ENCODE measurements around the gene PLEKHJ1. TPM values are rescaled to one million over a fixed set of nuclear protein-coding genes. Genes with fewer than 3 reads are reported as not detected.

The PLEKHJ1 gene
- 39.1 to 60.0 TPM (median 59.1 TPM) in 5 replicates for total RNA-seq (2022; extraction: Qiagen RNA extraction)

GRCh38 chr19:2236314-2237050 is at the start of gene PLEKHJ1, which contains the start of gene SF3A2:
Gene PLEKHJ1, minus strand, starts transcription at chr19:2236329. Its CDS starts 81 bp downstream, at chr19:2236248.
Gene SF3A2, plus strand, starts transcription at chr19:2236824. Its CDS starts 6,595 bp downstream, at chr19:2243419.

GRCh38 chr19:2282062-2282861 is 46.1 kb upstream of the PLEKHJ1 start, which contains the start of gene PEAK3:
Gene PEAK3, minus strand, starts transcription at chr19:2282175. Its CDS starts 1,244 bp downstream, at chr19:2280931.

GRCh38 chr19:2255982-2256685 is 20.0 kb upstream of the PLEKHJ1 start, which contains the start of gene JSRP1:
Gene JSRP1, minus strand, starts transcription at chr19:2256417. Its CDS starts 1,103 bp downstream, at chr19:2255314.

GRCh38 chr19:2249010-2249866 is 13.1 kb upstream of the PLEKHJ1 start, which contains the start of gene AMH:
Gene AMH, plus strand, starts transcription at chr19:2249323. Its CDS starts 10 bp downstream, at chr19:2249333.

Other genes starting within 250 kb of the PLEKHJ1 start
- gene BTBD2, start 220.6 kb downstream of the PLEKHJ1 start, total RNA-seq (2022; extraction: Qiagen RNA extraction): 31.4 to 46.2 TPM (median 43.0 TPM) in 5 replicates
- gene MKNK2, start 185.1 kb downstream of the PLEKHJ1 start, total RNA-seq (2022; extraction: Qiagen RNA extraction): 44.0 to 82.2 TPM (median 69.2 TPM) in 5 replicates
- 12.3 to 13.7 TPM (median 13.2 TPM) in 5 replicates for gene MOB3A, start 140.0 kb downstream of the PLEKHJ1 start, total RNA-seq (2022; extraction: Qiagen RNA extraction)
- 0.32 to 1.0 TPM (median 0.87 TPM) in 5 replicates for gene IZUMO4, start 139.4 kb downstream of the PLEKHJ1 start, total RNA-seq (2022; extraction: Qiagen RNA extraction)
- gene AP3D1, start 84.8 kb downstream of the PLEKHJ1 start, total RNA-seq (2022; extraction: Qiagen RNA extraction): 63.7 to 80.4 TPM (median 76.8 TPM) in 5 replicates
- gene DOT1L, start 72.4 kb downstream of the PLEKHJ1 start, total RNA-seq (2022; extraction: Qiagen RNA extraction): 10.7 to 18.7 TPM (median 18.0 TPM) in 5 replicates
- 63.8 to 74.1 TPM (median 69.0 TPM) in 5 replicates for gene SF3A2, start 495 bp upstream of the PLEKHJ1 start, total RNA-seq (2022; extraction: Qiagen RNA extraction)
- 7.6 to 24.5 TPM (median 15.3 TPM) in 5 replicates for gene AMH, start 13.0 kb upstream of the PLEKHJ1 start, total RNA-seq (2022; extraction: Qiagen RNA extraction)
- 0.42 to 0.86 TPM (median 0.76 TPM) in 5 replicates for gene JSRP1, start 20.1 kb upstream of the PLEKHJ1 start, total RNA-seq (2022; extraction: Qiagen RNA extraction)
- gene PEAK3, start 45.8 kb upstream of the PLEKHJ1 start, total RNA-seq (2022; extraction: Qiagen RNA extraction): 0.08 to 0.15 TPM (median 0.11 TPM) in 3 of 5 replicates, not detected in the others
- gene LINGO3, start 71.8 kb upstream of the PLEKHJ1 start, total RNA-seq (2022; extraction: Qiagen RNA extraction): 0.07 TPM in 1 of 5 replicates, not detected in the others
- gene LSM7, start 92.3 kb upstream of the PLEKHJ1 start, total RNA-seq (2022; extraction: Qiagen RNA extraction): 135 to 163 TPM (median 151 TPM) in 5 replicates
- 11.9 to 24.2 TPM (median 20.8 TPM) in 5 replicates for gene SPPL2B, start 92.4 kb upstream of the PLEKHJ1 start, total RNA-seq (2022; extraction: Qiagen RNA extraction)
- gene TMPRSS9, start 123.9 kb upstream of the PLEKHJ1 start, total RNA-seq (2022; extraction: Qiagen RNA extraction): 0.04 to 0.08 TPM (median 0.05 TPM) in 3 of 5 replicates, not detected in the others
- gene TIMM13, start 191.3 kb upstream of the PLEKHJ1 start, total RNA-seq (2022; extraction: Qiagen RNA extraction): 61.4 to 135 TPM (median 123 TPM) in 5 replicates
- 58.2 to 83.9 TPM (median 78.5 TPM) in 5 replicates for gene LMNB2, start 220.6 kb upstream of the PLEKHJ1 start, total RNA-seq (2022; extraction: Qiagen RNA extraction)
- gene GADD45B, start 239.8 kb upstream of the PLEKHJ1 start, total RNA-seq (2022; extraction: Qiagen RNA extraction): 96.2 to 118 TPM (median 108 TPM) in 5 replicates